Measurements from ENCODE around the gene FXN. TPM values are rescaled to one million over a fixed set of nuclear protein-coding genes. Genes with fewer than 3 reads are reported as not detected.

FXN gene
- total RNA-seq, 1 experiment from 2014 or later: 24.1 TPM

DNA sequence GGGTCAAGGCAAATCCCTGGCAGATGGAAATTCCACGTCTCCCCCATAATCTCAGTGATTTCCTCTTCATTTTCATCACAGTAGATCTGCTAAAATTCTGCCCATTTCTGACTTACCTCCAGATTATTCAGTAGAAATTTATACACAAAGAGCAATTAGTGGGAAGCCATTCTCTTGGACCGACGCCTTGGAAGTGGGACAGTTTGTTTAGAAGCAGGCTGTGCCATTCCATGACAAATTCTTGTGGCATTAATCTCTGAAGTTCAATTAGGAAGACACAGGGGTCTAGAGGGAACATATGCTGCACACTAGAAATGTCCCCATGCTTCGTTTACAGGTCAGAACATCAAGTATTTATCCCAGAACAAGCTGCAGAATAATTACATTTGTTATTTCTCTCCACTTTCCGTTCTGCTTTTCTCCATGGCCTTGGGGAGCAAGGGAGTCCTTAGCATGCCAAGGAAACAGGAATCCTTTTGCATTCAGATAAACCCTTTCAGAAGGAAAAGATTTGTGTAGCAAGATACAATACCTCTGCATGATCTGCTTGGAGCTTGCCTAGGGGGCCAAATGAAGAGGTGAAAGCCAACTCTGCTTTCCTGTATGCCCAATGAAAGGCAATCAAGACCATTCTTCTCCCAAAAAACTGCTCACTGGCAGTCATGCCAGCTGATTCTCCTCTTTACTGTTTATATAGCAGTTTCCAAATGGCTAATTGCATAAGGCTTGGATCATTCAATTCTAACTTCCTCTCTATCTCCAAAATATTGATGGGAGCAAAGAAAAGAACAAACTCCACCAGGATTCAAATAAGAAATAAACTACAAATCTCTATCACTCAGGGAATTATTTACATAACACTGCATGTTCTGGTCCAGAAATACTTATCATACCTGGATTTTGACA lies 19.1 kb upstream of the FXN start (continued):
- no peak for TF ChIP-seq YY1 (IDR thresholded peaks at IDR 0.05; ENCODE audit: extremely low read depth, insufficient replicate concordance, low read depth, low read length)

DNA sequence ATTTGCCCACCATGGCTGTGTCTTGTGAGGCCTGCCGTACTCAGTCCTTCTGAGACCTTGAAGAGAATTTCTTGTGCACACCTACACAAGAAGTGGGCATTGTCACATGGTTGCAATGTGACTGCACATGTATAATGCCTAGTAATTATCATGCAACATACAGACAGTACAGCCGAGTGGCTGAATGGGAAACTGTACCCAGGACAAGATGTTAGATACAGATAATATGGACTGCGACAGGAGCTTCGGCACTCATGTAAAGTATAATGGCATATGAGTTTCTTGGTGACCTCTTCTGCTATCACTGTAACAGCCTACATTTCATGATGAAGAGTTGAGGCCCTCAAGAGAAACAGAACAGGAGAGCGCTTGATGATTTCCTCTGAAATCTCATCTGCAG lies 16.8 kb upstream of the FXN start:
- ATAC-seq: no peak
- ChIA-PET RAD21 (ENCODE audit: low non-redundant PET in 1 of 2, low total read pairs in 2 of 2, uncharacterized antibody in 2 of 2, unreplicated experiment in 2 of 2) (no interaction called here), CTCF (no interaction called here), POLR2A (no interaction called here)
- Histone ChIP-seq H2AFZ (ENCODE audit: low read depth, low read length, poor library complexity, severe bottlenecking) (no peak overlapping the region), H3K27ac (ENCODE audit: low read depth, low read length) (no peak overlapping the region), H4K20me1 (ENCODE audit: insufficient read depth) (no peaks in the 10 kb centered on the region), H3K4me2 (ENCODE audit: low read length) (no peak overlapping the region), H3K79me2 (ENCODE audit: insufficient read depth, low read length) (no peaks in the 10 kb centered on the region), H3K9me3 (ENCODE audit: control insufficient read depth in 1 of 2, insufficient read depth in 1 of 2, low read depth in 1 of 2, low read length in 2 of 2) (no peaks in the 10 kb centered on the region), H3K4me1 (ENCODE audit: control insufficient read depth in 1 of 2, insufficient read depth in 2 of 2, low read length in 2 of 2) (no peaks in the 10 kb centered on the region), H3K9ac (ENCODE audit: low read length) (no peak overlapping the region), H3K36me3 (ENCODE audit: control insufficient read depth in 1 of 2, insufficient read depth in 2 of 2, low read length in 2 of 2) (no peaks in the 10 kb centered on the region), H3K4me3 (replicated peaks in 1 of 2; ENCODE audit: low read depth in 1 of 2, low read length in 2 of 2) (no peak overlapping the region), H3K27me3 (ENCODE audit: insufficient read depth, low read length) (0 out of 2 replicates have a peak, but pooled peaks cover 6% of the 10 kb centered on the region), H3K9me2 (ENCODE audit: insufficient read depth) (no peaks in the 10 kb centered on the region)
- no TSS peak for BruUV-seq (replicated peaks)
- intact Hi-C loops (cut with micrococcal nuclease): no loop called here
- no peak for DNase-seq (ENCODE audit: low read depth, low spot score)
- TF ChIP-seq SIN3A (IDR thresholded peaks at IDR 0.05; ENCODE audit: low read depth) (no peak), SP1 (IDR thresholded peaks at IDR 0.05; ENCODE audit: low read depth) (no peak), EZH2phosphoT487 (IDR thresholded peaks at IDR 0.05; ENCODE audit: borderline replicate concordance) (no peak), CBX3 (IDR thresholded peaks at IDR 0.05; ENCODE audit: low read depth) (no peak), MAX (IDR thresholded peaks at IDR 0.05) (no peak), ELF1 (IDR thresholded peaks at IDR 0.05; ENCODE audit: borderline replicate concordance, low read depth) (no peak), JUND (IDR thresholded peaks at IDR 0.05) (no peak)
- TF ChIP-seq, protein P1, sequence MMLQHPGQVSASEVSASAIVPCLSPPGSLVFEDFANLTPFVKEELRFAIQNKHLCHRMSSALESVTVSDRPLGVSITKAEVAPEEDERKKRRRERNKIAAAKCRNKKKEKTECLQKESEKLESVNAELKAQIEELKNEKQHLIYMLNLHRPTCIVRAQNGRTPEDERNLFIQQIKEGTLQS (IDR thresholded peaks at IDR 0.05): no peak

All from HCT116 (cell line).